HEK293T (cell line): ENCODE results near the gene FBXL20.

ENCODE experiments used
- BHLHE40 ChIP-seq: fragments of 450-650 bp; IDR thresholded peaks from 2 replicates; pipeline ENCODE4 v1.6.1; 2016; ENCODE audit warnings: mild to moderate bottlenecking, moderate library complexity, borderline replicate concordance
- ELF4 ChIP-seq: fragments of 450-650 bp; IDR thresholded peaks from 2 replicates; pipeline ENCODE4 v1.6.1; 2017; ENCODE audit warnings: antibody characterized with exemption
- FOXA1 ChIP-seq: fragments of 450-650 bp; IDR thresholded peaks from 2 replicates; pipeline ENCODE4 v1.6.1; 2016; ENCODE audit warnings: mild to moderate bottlenecking
- FOXM1 ChIP-seq: fragments of 450-650 bp; IDR thresholded peaks from 2 replicates; pipeline ENCODE4 v1.6.1; 2017; ENCODE audit warnings: mild to moderate bottlenecking, borderline replicate concordance
- L3MBTL2 ChIP-seq: fragments of 450-650 bp; conservative IDR thresholded peaks from 2 replicates; pipeline ENCODE4 v1.6.1; 2016; ENCODE audit warnings: mild to moderate bottlenecking
- NFRKB ChIP-seq: fragments of 450-650 bp; IDR thresholded peaks from 2 replicates; pipeline ENCODE4 v1.6.1; 2016; ENCODE audit warnings: mild to moderate bottlenecking, moderate library complexity
- SP1 ChIP-seq: fragments of 450-650 bp; IDR thresholded peaks from 2 replicates; pipeline ENCODE4 v1.6.1; 2017
- SUZ12 ChIP-seq: fragments of 450-650 bp; IDR thresholded peaks from 2 replicates; pipeline ENCODE4 v1.6.1; 2016; ENCODE audit warnings: mild to moderate bottlenecking
- TARDBP ChIP-seq: fragments of 450-650 bp; IDR thresholded peaks from 2 replicates; pipeline ENCODE4 v1.6.1; 2016
- ZNF384 ChIP-seq: fragments of 450-650 bp; IDR thresholded peaks from 2 replicates; pipeline ENCODE4 v1.6.1; 2016
- TF ChIP-seq, protein P1 (sequence below): fragments of 450-650 bp; IDR thresholded peaks from 2 replicates; pipeline ENCODE4 v1.6.1; 2016

DNA sequence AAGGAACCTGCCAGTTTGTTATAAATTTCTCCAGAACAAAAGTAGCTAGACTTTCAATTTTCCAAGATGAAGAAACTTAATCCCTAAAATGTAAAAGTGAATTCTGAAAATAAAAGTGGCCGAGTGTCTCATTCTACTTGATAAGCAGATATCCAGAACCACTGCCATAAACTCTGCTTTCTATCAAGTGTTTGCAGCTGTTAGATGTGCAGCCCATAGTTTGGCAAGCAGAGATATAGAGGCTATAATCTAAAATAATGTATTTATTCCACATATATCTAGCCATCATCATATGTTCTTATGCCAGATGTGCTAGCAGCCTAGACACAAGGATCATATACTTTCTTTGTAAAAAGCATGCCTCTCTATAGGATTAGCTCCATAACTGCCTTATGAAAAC, 14.7 kb upstream of the FBXL20 start:
- TF ChIP-seq ELF4 (no peak), TARDBP (no peak), SP1 (no peak), SUZ12 (no peak), FOXM1 (no peak), FOXA1 (no peak), BHLHE40 (no peak), ZNF384 (no peak), L3MBTL2 (no peak), NFRKB (no peak)
- TF ChIP-seq, protein P1, sequence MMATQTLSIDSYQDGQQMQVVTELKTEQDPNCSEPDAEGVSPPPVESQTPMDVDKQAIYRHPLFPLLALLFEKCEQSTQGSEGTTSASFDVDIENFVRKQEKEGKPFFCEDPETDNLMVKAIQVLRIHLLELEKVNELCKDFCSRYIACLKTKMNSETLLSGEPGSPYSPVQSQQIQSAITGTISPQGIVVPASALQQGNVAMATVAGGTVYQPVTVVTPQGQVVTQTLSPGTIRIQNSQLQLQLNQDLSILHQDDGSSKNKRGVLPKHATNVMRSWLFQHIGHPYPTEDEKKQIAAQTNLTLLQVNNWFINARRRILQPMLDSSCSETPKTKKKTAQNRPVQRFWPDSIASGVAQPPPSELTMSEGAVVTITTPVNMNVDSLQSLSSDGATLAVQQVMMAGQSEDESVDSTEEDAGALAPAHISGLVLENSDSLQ = no peak
